Small intestine (tissue), 7 donors: ENCODE data around the gene DSCAML1. TPM values are rescaled to one million over a fixed set of nuclear protein-coding genes. Genes with fewer than 3 reads are reported as not detected.
A peak's percentile ranks its signal among the peaks of the same experiment; 100 is the strongest.

Experiments used
- DNase-seq, 2 donors: peaks; one replicate each; pipeline versions ENCODE4 v3.0.0 to v3.0.0-alpha.2; 2013
- FAIRE-seq: peaks from 2 replicates; lab custom pipeline; 2012; peaks lifted over from hg19 to GRCh38; lab: Jason Lieb, UNC
- H3K27ac ChIP-seq, 3 donors: one replicate each; pipeline ENCODE4 v1.5.1; 2013; ENCODE audit warnings: low read length in 2 of 3, mild to moderate bottlenecking in 2 of 3, control low read depth in 1 of 3, inconsistent platforms in 1 of 3, low read depth in 1 of 3, moderate library complexity in 1 of 3
- H3K27me3 ChIP-seq, 3 donors: one replicate each; pipeline ENCODE4 v1.6.1; 2013; ENCODE audit warnings: low read length in 3 of 3, inconsistent platforms in 1 of 3; ENCODE audit not compliant: control insufficient read depth in 3 of 3, insufficient read depth in 3 of 3
- H3K36me3 ChIP-seq, 3 donors: one replicate each; pipeline ENCODE4 v1.6.1; 2013; ENCODE audit warnings: low read length in 3 of 3, inconsistent platforms in 1 of 3, low read depth in 1 of 3, mild to moderate bottlenecking in 1 of 3, moderate library complexity in 1 of 3; ENCODE audit not compliant: control insufficient read depth in 3 of 3, insufficient read depth in 2 of 3
- H3K4me1 ChIP-seq, 3 donors: one replicate each; pipeline ENCODE4 v1.6.1; 2013; ENCODE audit warnings: low read length in 2 of 3, inconsistent platforms in 1 of 3, low read depth in 1 of 3, mild to moderate bottlenecking in 1 of 3, moderate library complexity in 1 of 3; ENCODE audit not compliant: control insufficient read depth in 3 of 3, insufficient read depth in 2 of 3
- H3K4me3 ChIP-seq, 3 donors: one replicate each; pipeline ENCODE4 v1.5.1; 2013; ENCODE audit warnings: low read length in 3 of 3, control low read depth in 1 of 3, inconsistent platforms in 1 of 3, low read depth in 1 of 3, mild to moderate bottlenecking in 1 of 3, moderate library complexity in 1 of 3
- H3K9me3 ChIP-seq, 2 donors: one replicate each; pipeline ENCODE4 v1.6.1; 2013; ENCODE audit warnings: low read depth in 1 of 2, low read length in 1 of 2; ENCODE audit not compliant: control insufficient read depth in 2 of 2, insufficient read depth in 1 of 2
- WGBS, 3 donors: extraction: QIAGEN DNeasy Blood & Tissue Kit; methylation state at CpG; one replicate each; pipeline ENCODE4 v1.1.7; 2013; 5-methylcytosine and 5-hydroxymethylcytosine counted together
- polyA plus RNA-seq, 4 donors: library from polyadenylated mRNA; stranded (reverse) in 3 of 4; unstranded in 1 of 4; fragments of 200-250 nt in 3 of 4; fragments of 120-200 nt in 1 of 4; gene quantifications; one replicate each; pipeline versions ENCODE4 v1.2.1 to v1.2.3, GENCODE V29; 2013
- donor health status: healthy with polysubstance abuse.
- donor health status: control.
- donor health status: control.
- donor health status: Bipolar disorder and iron deficiency.
- donor health status: healthy.

DSCAML1 gene
- polyA plus RNA-seq, 4 donors, result under 0.01 to 3.3 (median 0.22) TPM; not detected in 1

- no peak for FAIRE-seq
- H3K36me3 ChIP-seq, result no peaks in the 10 kb centered on the region
- WGBS, 3 donors, result 82 to 91% (median 89%) methylated on average over 4 of the region's 4 CpGs
- peak overlapping the region in 1 of 3 donors; percentile 58 for H3K27ac ChIP-seq
- H3K9me3 ChIP-seq, result no peaks in the 10 kb centered on the region
- no peaks in the 10 kb centered on the region for H3K27me3 ChIP-seq
- no peak overlapping the region for H3K4me3 ChIP-seq
- H3K4me1 ChIP-seq, result peaks cover 0 to 46% (median 0%) of the 10 kb centered on the region in 3 donors
- DNase-seq, result no peak
Observed at GRCh38 chr11:117719480-117719879, 77.5 kb downstream of the DSCAML1 start.

- H3K4me3 ChIP-seq, result no peak overlapping the region
- no peak overlapping the region for H3K27ac ChIP-seq
- H3K36me3 ChIP-seq, result no peaks in the 10 kb centered on the region
- no peaks in the 10 kb centered on the region for H3K9me3 ChIP-seq
- no peaks in the 10 kb centered on the region for H3K27me3 ChIP-seq
- 43 to 68% (median 57%) methylated on average over 25 of the region's 25 CpGs for WGBS, 3 donors
- DNase-seq (peak; percentile 19 to 46), FAIRE-seq (no peak)
- peaks cover 0 to 46% (median 2%) of the 10 kb centered on the region in 3 donors for H3K4me1 ChIP-seq
Observed at GRCh38 chr11:117717485-117718314, 79.3 kb downstream of the DSCAML1 start.

- H3K27ac ChIP-seq, result no peak overlapping the region
- 78 to 89% (median 81%) methylated on average over 19 to 20 of the region's 20 CpGs for WGBS, 3 donors
- no peak overlapping the region for H3K4me3 ChIP-seq
- H3K9me3 ChIP-seq, result no peaks in the 10 kb centered on the region
- peaks cover 0 to 38% (median 2%) of the 10 kb centered on the region in 3 donors for H3K4me1 ChIP-seq
- no peaks in the 10 kb centered on the region for H3K36me3 ChIP-seq
- DNase-seq, result no peak
- FAIRE-seq, result no peak
- H3K27me3 ChIP-seq, result no peaks in the 10 kb centered on the region
Observed at GRCh38 chr11:117716521-117717440, 80.2 kb downstream of the DSCAML1 start.

- Histone ChIP-seq H3K4me1 (peaks cover 0 to 31% (median 2%) of the 10 kb centered on the region in 3 donors), H3K4me3 (no peak overlapping the region), H3K36me3 (no peaks in the 10 kb centered on the region), H3K27me3 (no peaks in the 10 kb centered on the region), H3K27ac (no peak overlapping the region), H3K9me3 (no peaks in the 10 kb centered on the region)
- no peak for FAIRE-seq
- 38 to 65% (median 51%) methylated on average over 8 of the region's 8 CpGs for WGBS, 3 donors
- DNase-seq, result no peak
Observed at GRCh38 chr11:117715801-117716200, 81.2 kb downstream of the DSCAML1 start.

- peak; percentile 36 to 44 for DNase-seq
- Histone ChIP-seq H3K4me3 (no peak overlapping the region), H3K27me3 (no peaks in the 10 kb centered on the region), H3K27ac (no peak overlapping the region), H3K9me3 (peaks cover 0 to 5% of the 10 kb centered on the region in 2 donors), H3K36me3 (no peaks in the 10 kb centered on the region), H3K4me1 (peaks cover 0 to 17% (median 2%) of the 10 kb centered on the region in 3 donors)
- 16 to 64% (median 41%) methylated on average over 6 of the region's 6 CpGs for WGBS, 3 donors
- FAIRE-seq, result no peak
Observed at GRCh38 chr11:117713538-117713991, 83.5 kb downstream of the DSCAML1 start.

- H3K9me3 ChIP-seq, result peaks cover 0 to 5% of the 10 kb centered on the region in 2 donors
Observed at GRCh38 chr11:117712530-117712929, 84.5 kb downstream of the DSCAML1 start.

GRCh38 chr11:117711331-117711730 is 85.7 kb downstream of the DSCAML1 start:
- Histone ChIP-seq H3K4me3 (no peak overlapping the region), H3K36me3 (no peaks in the 10 kb centered on the region), H3K27me3 (no peaks in the 10 kb centered on the region), H3K9me3 (peaks cover 0 to 5% of the 10 kb centered on the region in 2 donors), H3K4me1 (peaks cover 0 to 13% (median 2%) of the 10 kb centered on the region in 3 donors), H3K27ac (no peak overlapping the region)
- FAIRE-seq, result no peak
- DNase-seq, result no peak
- WGBS, 3 donors, result 28 to 71% (median 40%) methylated on average over 7 of the region's 7 CpGs

More at GRCh38 chr11:117712530-117712929, 84.5 kb downstream of the DSCAML1 start:
- FAIRE-seq (no peak), DNase-seq (no peak)
- Histone ChIP-seq H3K36me3 (no peaks in the 10 kb centered on the region), H3K27ac (no peak overlapping the region), H3K4me3 (no peak overlapping the region), H3K27me3 (no peaks in the 10 kb centered on the region), H3K4me1 (peaks cover 0 to 8% (median 2%) of the 10 kb centered on the region in 3 donors)
- WGBS, 3 donors, result 91 to 93% (median 91%) methylated on average over 13 of the region's 13 CpGs

GRCh38 chr11:117710211-117710610 is 86.8 kb downstream of the DSCAML1 start:
- FAIRE-seq (no peak), DNase-seq (no peak)
- Histone ChIP-seq H3K9me3 (peaks cover 0 to 5% of the 10 kb centered on the region in 2 donors), H3K4me1 (peaks cover 0 to 12% (median 2%) of the 10 kb centered on the region in 3 donors), H3K27ac (no peak overlapping the region), H3K36me3 (no peaks in the 10 kb centered on the region), H3K27me3 (no peaks in the 10 kb centered on the region), H3K4me3 (no peak overlapping the region)
- WGBS, 3 donors, result 81 to 89% (median 82%) methylated on average over 4 of the region's 4 CpGs
